ENCODE measurements around the gene MAP7D1. TPM values are rescaled to one million over a fixed set of nuclear protein-coding genes. Genes with fewer than 3 reads are reported as not detected.

Gene MAP7D1
- total RNA-seq, 4 donors from 2014 or later = 376 to 967 (median 474) TPM

DNA sequence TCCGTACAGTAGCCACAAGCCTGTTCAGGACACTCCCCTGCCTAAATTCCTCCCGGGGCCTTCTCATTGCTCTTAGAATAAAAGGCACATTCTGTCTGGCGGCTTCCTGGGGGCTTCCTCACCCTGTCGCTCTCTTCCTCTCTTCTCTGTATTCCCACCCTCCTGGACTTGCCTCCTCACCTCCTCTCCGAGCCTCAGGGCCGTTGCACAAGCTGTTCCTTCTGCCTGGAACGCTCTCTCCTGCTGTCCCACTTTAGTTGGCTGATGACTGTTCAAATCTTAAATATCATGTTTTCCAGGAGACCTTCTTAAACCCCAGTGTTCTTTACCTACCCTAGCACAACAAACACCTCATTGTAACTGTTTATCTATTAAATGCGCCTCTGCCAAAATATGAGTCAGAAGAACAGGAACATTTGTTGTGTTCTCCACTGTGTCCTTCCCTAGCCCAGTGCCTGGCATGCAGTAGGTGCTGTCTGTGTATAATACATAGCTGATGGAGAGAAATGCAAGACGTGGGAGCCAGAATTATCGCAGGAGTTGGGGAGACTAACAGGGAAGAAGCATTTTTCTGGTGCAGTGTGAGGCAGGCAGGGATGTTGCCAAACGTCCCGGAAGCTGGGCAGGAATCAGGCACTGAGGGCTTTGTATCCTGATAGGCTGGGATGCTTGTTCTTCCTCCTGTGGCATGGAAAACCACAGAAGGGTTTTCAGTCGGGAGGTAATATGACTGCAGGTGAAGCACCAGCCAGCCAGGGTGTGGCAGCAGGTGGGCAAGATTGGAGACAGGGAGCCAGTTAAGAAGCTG, 44.2 kb downstream of the MAP7D1 start:
- ATAC-seq (peak; percentile 32 to 70), DNase-seq (peak; percentile 74 to 79)
- Histone ChIP-seq H3K36me3 (no peaks in the 10 kb centered on the region), H3K27ac (peak overlapping the region; percentile 82 to 96 (median 91)), H3K4me3 (peak overlapping the region in 3 of 4 donors; percentile 35 to 43 (median 40)), H3K9me3 (no peaks in the 10 kb centered on the region), H3K27me3 (no peaks in the 10 kb centered on the region), H3K4me1 (peaks cover 53 to 54% of the 10 kb centered on the region in 2 donors)
- intact Hi-C loops (cut with DNase I; ENCODE audit: low total_unique reads) (no loop called here), in situ Hi-C loops (cut with MboI; ENCODE audit: low sequenced_read_pairs in 4 of 4) (loop anchor here in 2 of 4 donors (10.0 to 25.0 kb wide), 2 partner anchors 85 to 87 kb away; no protein-coding TSS in a partner anchor)
- TF ChIP-seq POLR2A (IDR thresholded peaks at IDR 0.05) = peak in 1 of 2 donors; percentile 59
- TF ChIP-seq, protein P1, sequence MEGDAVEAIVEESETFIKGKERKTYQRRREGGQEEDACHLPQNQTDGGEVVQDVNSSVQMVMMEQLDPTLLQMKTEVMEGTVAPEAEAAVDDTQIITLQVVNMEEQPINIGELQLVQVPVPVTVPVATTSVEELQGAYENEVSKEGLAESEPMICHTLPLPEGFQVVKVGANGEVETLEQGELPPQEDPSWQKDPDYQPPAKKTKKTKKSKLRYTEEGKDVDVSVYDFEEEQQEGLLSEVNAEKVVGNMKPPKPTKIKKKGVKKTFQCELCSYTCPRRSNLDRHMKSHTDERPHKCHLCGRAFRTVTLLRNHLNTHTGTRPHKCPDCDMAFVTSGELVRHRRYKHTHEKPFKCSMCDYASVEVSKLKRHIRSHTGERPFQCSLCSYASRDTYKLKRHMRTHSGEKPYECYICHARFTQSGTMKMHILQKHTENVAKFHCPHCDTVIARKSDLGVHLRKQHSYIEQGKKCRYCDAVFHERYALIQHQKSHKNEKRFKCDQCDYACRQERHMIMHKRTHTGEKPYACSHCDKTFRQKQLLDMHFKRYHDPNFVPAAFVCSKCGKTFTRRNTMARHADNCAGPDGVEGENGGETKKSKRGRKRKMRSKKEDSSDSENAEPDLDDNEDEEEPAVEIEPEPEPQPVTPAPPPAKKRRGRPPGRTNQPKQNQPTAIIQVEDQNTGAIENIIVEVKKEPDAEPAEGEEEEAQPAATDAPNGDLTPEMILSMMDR (IDR thresholded peaks at IDR 0.05 in 4 of 5, conservative IDR thresholded peaks at IDR 0.05 in 1 of 5) = no peak

DNA sequence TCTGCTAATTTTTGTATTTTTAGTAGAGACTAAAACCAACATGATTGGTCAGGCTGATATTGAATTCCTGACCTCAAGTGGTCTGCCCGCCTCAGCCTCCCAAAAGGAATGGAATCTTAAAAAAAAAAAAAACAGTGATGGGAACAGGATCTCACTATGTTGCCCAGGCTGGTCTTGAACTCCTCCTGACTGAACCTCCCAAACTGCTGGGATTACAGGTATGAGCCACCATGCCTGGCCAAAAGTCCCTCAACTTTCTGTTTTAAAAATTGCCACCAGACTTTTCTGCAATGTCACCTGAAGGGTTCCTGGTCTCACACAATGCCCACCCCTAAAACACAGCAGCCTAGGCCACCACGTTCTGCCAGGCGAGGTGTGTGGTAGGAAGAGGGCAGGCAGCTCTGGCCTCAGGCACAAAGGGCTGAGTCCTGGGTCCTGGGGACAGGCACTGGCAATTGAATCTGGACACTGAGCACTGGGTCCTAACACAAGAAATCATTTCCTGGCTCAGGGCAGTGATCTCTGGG, 47.1 kb downstream of the MAP7D1 start:
- in situ Hi-C loops (cut with MboI; ENCODE audit: low sequenced_read_pairs in 4 of 4) = loop anchor here in 1 of 4 donors (10.0 kb wide), 1 partner anchor 82 kb away; no protein-coding TSS in a partner anchor
- Histone ChIP-seq H3K36me3 (no peaks in the 10 kb centered on the region), H3K4me1 (peaks cover 72 to 80% of the 10 kb centered on the region in 2 donors), H3K27ac (peak overlapping the region; percentile 89 to 97 (median 94)), H3K27me3 (no peaks in the 10 kb centered on the region), H3K9me3 (no peaks in the 10 kb centered on the region), H3K4me3 (peak overlapping the region in 1 of 4 donors; percentile 16)
- intact Hi-C loops (cut with DNase I; ENCODE audit: low total_unique reads) = no loop called here
- TF ChIP-seq, protein P1 (IDR thresholded peaks at IDR 0.05 in 4 of 5, conservative IDR thresholded peaks at IDR 0.05 in 1 of 5) = no peak
- no peak for TF ChIP-seq POLR2A (IDR thresholded peaks at IDR 0.05)
- peak in 1 of 2 donors; percentile 7 for ATAC-seq
- DNase-seq = no peak

DNA sequence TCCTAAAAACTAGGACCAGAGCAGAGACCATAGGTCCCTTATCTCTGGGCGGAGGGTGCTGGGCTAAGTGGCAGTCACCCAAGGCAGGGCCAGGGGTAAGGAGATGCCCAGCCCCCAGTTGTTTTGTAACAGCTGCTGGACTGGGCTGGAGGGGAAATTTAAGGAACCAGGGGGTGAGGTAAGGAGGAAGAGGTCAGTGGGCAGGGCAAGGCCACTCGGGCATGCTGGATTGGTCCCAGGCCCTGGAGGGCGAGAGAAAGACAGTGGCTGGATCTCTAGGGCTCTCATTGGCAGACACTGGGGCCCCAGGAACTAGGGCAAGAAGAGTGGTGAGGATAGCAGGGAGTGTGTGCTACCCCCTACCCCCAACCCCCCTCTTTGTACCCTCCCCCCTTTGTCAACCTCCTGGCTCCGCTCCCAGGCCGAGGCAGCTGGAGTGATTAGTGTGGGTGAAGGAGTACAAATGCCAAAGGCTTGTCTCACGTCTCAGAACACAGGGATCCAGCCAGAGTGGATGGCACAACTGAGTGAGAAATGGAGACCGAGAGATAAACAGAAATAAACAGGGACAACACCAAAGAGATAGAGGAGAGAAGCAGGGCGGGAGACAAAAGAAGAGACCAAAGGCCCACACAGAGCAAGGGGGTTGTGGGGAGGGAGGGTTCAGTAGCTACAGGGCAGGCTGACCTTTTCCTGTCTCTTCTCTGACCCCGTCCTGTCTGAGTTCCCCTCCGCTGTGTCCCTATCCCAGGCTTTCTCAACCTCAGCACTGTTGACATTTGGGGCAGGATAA, 47.8 kb downstream of the MAP7D1 start:
- peaks cover 71 to 79% of the 10 kb centered on the region in 2 donors for H3K4me1 ChIP-seq
- ATAC-seq (peak; percentile 69 to 77), DNase-seq (peak; percentile 88 to 97)
- intact Hi-C loops (cut with DNase I; ENCODE audit: low total_unique reads) (loop anchor here (2.0 kb wide), 1 partner anchor 183 kb away; no protein-coding TSS in a partner anchor), in situ Hi-C loops (cut with MboI; ENCODE audit: low sequenced_read_pairs in 4 of 4) (loop anchor here in 1 of 4 donors (10.0 kb wide), 1 partner anchor 81 kb away; no protein-coding TSS in a partner anchor)
- peak overlapping the region; percentile 89 to 97 (median 94) for H3K27ac ChIP-seq
- H3K9me3 ChIP-seq = no peaks in the 10 kb centered on the region
- TF ChIP-seq, protein P1 (IDR thresholded peaks at IDR 0.05 in 4 of 5, conservative IDR thresholded peaks at IDR 0.05 in 1 of 5) = no peak
- peak in 1 of 2 donors; percentile 48 for TF ChIP-seq POLR2A (IDR thresholded peaks at IDR 0.05)
- no peaks in the 10 kb centered on the region for H3K27me3 ChIP-seq
- H3K4me3 ChIP-seq = peak overlapping the region in 3 of 4 donors; percentile 8 to 24 (median 16)
- H3K36me3 ChIP-seq = no peaks in the 10 kb centered on the region

DNA sequence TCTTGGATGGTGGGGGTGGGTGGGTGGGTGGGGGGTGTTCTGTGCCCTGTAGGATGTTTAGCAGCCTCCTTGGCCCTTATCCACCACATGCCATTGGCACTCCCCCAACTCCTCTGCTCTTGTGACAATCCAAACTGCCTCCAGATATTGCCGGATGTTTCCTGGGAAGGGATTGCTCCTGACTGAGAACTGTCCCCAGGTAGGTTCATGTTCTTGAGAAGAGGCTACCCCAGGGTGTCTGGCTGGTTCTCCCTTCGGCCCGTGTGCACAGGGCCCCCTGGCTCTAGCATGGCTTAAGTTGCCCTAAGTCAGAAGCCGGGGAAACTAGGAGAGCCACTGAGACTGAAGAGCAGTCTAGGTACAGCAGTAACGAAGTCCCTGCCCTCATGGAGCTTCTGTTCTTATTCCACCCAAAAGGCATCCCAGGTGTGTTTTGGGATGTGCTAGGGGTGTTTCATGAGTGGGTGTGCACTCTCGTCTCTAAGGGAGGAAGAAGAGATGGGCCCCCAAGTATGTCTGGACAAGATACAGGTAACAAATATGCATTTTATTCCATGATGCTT, 48.5 kb downstream of the MAP7D1 start:
- no peaks in the 10 kb centered on the region for H3K9me3 ChIP-seq
- in situ Hi-C loops (cut with MboI; ENCODE audit: low sequenced_read_pairs in 4 of 4) (loop anchor here in 1 of 4 donors (10.0 kb wide), 1 partner anchor 80 kb away; no protein-coding TSS in a partner anchor), intact Hi-C loops (cut with DNase I; ENCODE audit: low total_unique reads) (loop anchor here (2.0 kb wide), 1 partner anchor 182 kb away; no protein-coding TSS in a partner anchor)
- ATAC-seq = peak; percentile 18 to 38
- TF ChIP-seq, protein P1 (IDR thresholded peaks at IDR 0.05 in 4 of 5, conservative IDR thresholded peaks at IDR 0.05 in 1 of 5) = no peak
- TF ChIP-seq POLR2A (IDR thresholded peaks at IDR 0.05) = no peak
- no peaks in the 10 kb centered on the region for H3K27me3 ChIP-seq
- H3K27ac ChIP-seq = peak overlapping the region; percentile 89 to 97 (median 94)
- peak overlapping the region; percentile 8 to 38 (median 28) for H3K4me3 ChIP-seq
- H3K4me1 ChIP-seq = peaks cover 69 to 79% of the 10 kb centered on the region in 2 donors
- DNase-seq = peak; percentile 66 to 87
- no peaks in the 10 kb centered on the region for H3K36me3 ChIP-seq
